ENCODE measurements around the gene PRRG3.
"Not testable (repeated sequence)": the region's sequence is repeated elsewhere in the genome, so short reads cannot be mapped to it uniquely, and the experiment has no call there.

PRRG3 gene

GRCh38 chrX:151694661-151695582, at the start of gene PRRG3:
TSS of gene PRRG3 (plus strand) at chrX:151695458. CDS start at chrX:151698815, 3,357 bp downstream.
- no peaks in the 10 kb centered on the region for H3K9me3 Mint-ChIP-seq
- H3K27ac Mint-ChIP-seq, result no peak within 1 kb of the TSS
- intact Hi-C loops (cut with micrococcal nuclease), result no loop called here
- no peak within 1 kb of the TSS for H3K4me3 Mint-ChIP-seq
- H3K36me3 Mint-ChIP-seq (ENCODE audit: low read depth), result no peaks in the 10 kb centered on the region
- no peaks in the 10 kb centered on the region for H3K4me1 Mint-ChIP-seq (ENCODE audit: low read depth)
- H3K27me3 Mint-ChIP-seq, result peaks cover 27% of the 10 kb centered on the region

DNA sequence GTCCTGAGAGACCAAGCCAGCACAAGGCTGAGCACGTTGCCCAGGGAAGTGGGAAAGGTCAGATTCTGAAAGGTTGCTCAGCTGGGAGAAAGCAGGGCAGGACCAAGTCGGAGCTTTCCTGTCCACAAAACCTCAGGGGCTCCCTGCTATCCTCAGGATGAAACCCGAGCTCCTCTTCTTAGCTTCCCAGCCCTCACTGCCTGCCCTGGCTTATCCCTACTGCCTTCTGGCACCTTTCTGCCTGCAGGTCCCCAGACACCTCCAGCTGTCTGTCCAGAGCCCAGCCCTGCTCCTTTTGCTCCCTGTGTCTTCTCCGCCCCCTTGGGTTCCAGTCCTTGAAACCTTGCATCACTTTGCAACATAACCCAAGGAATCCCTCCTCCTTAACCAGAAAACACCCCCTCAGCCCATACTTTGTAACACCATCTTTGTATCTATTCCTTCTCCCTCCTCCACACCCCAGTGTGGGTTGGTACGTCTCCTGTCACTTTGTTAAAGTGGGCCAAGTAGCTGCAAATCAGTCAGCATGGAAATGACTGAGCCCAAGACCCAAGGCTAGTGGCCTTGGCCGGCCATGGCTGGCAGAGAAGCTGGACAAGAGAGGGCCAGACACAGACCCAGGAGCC, 20.0 kb upstream of the PRRG3 start:
- intact Hi-C loops (cut with micrococcal nuclease), result no loop called here
- peaks cover 2% of the 10 kb centered on the region for H3K27me3 Mint-ChIP-seq
- no peaks in the 10 kb centered on the region for H3K36me3 Mint-ChIP-seq (ENCODE audit: low read depth)
- H3K27ac Mint-ChIP-seq, result no peak overlapping the region
- H3K9me3 Mint-ChIP-seq, result no peaks in the 10 kb centered on the region
- H3K4me3 Mint-ChIP-seq, result no peak overlapping the region
- peaks cover 4% of the 10 kb centered on the region for H3K4me1 Mint-ChIP-seq (ENCODE audit: low read depth)

DNA sequence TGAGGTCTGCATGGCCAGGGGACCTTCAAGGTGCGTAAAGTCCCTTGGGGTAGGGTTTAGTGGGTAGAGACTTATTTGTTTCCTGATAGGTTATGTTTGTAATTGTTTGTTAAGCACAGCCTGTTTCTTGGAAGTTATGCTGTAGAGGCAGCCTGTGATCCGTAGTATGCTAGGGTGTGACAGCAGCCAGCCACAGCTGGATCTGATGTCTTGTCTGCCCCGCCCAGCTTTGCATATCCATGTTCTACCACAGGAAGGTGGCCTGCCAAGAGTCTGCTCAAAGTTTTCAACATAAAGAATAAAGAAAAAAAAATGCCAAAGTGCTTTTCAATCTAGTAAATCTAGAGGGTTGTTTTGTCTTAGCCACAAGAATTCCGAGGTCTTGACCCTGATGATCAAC, 19.1 kb upstream of the PRRG3 start:
- H3K27me3 Mint-ChIP-seq, result peaks cover 2% of the 10 kb centered on the region
- peaks cover 5% of the 10 kb centered on the region for H3K4me1 Mint-ChIP-seq (ENCODE audit: low read depth)
- intact Hi-C loops (cut with micrococcal nuclease), result no loop called here
- H3K27ac Mint-ChIP-seq, result no peak overlapping the region
- no peak overlapping the region for H3K4me3 Mint-ChIP-seq
- H3K9me3 Mint-ChIP-seq, result no peaks in the 10 kb centered on the region
- no peaks in the 10 kb centered on the region for H3K36me3 Mint-ChIP-seq (ENCODE audit: low read depth)

DNA sequence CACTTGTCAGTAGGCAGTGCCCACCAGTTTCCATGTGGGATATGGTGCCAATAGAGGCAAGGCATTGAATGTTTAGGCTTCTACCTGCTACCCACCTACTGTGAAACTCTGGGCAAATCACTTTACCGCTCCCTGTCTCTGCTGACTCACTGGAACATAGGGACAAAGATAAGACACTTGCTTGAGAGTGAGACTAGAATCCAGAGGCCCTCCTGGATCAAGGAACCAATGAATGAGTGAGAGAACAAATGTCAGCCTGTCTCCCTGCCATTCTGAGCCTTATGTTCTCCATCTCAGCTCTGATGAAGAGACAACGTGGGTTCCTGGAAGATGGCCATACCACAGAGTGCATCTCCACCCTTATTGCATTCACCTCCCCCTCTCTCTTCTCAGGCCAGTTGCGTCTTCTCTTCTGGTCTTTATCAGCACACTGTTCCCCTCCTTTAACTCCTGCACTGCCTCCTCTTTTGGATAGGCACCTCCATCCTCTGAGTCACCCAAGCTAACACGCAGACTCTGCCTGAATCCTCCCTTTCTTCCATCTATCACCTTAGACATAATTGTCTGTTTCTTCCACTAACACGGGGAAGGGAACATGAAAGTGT, 15.4 kb upstream of the PRRG3 start:
- Mint-ChIP-seq H3K4me3 (no peak overlapping the region), H3K27ac (no peak overlapping the region), H3K4me1 (ENCODE audit: low read depth) (peaks cover 5% of the 10 kb centered on the region), H3K27me3 (peaks cover 6% of the 10 kb centered on the region), H3K9me3 (no peaks in the 10 kb centered on the region), H3K36me3 (ENCODE audit: low read depth) (no peaks in the 10 kb centered on the region)
- intact Hi-C loops (cut with micrococcal nuclease), result loop anchor here (2.0 kb wide), 1 partner anchor 175 kb away; no protein-coding TSS in a partner anchor

- H3K4me3 Mint-ChIP-seq, result no peak overlapping the region
- H3K9me3 Mint-ChIP-seq, result no peaks in the 10 kb centered on the region
- H3K36me3 Mint-ChIP-seq (ENCODE audit: low read depth), result no peaks in the 10 kb centered on the region
- intact Hi-C loops (cut with micrococcal nuclease), result loop anchor here (1.0 to 2.0 kb wide), 2 partner anchors 176 to 530 kb away; no protein-coding TSS in a partner anchor
- H3K4me1 Mint-ChIP-seq (ENCODE audit: low read depth), result peaks cover 5% of the 10 kb centered on the region
- no peak overlapping the region for H3K27ac Mint-ChIP-seq
- peaks cover 6% of the 10 kb centered on the region for H3K27me3 Mint-ChIP-seq
Observed at GRCh38 chrX:151680805-151681204, 14.5 kb upstream of the PRRG3 start.

DNA sequence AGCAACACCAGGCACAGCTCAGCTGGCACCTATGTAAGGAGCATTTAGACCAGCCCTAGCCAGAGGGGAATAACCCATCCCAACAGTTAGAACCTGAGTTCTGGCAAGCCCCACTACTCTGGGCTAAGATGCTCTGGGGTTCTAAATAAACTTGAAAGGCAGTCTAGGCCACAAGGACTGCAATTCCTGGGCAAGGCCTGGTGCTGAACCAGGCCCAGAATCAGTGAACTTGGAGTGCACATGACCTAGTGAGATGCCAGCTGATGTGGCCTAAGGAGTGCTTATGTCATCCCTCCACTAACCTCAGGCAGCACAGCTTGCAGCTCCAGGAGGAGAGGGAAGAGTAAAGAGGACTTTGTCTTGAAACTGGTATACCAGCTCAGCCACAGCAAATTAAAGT, 7.6 kb upstream of the PRRG3 start:
- H3K36me3 Mint-ChIP-seq (ENCODE audit: low read depth), result no peaks in the 10 kb centered on the region
- H3K4me1 Mint-ChIP-seq (ENCODE audit: low read depth), result no peaks in the 10 kb centered on the region
- no peaks in the 10 kb centered on the region for H3K9me3 Mint-ChIP-seq
- H3K27ac Mint-ChIP-seq, result no peak overlapping the region
- no peak overlapping the region for H3K4me3 Mint-ChIP-seq
- peaks cover 2% of the 10 kb centered on the region for H3K27me3 Mint-ChIP-seq
- intact Hi-C loops (cut with micrococcal nuclease), result no loop called here

- Mint-ChIP-seq H3K9me3 (no peaks in the 10 kb centered on the region), H3K27ac (no peak overlapping the region), H3K27me3 (peaks cover 7% of the 10 kb centered on the region), H3K36me3 (ENCODE audit: low read depth) (no peaks in the 10 kb centered on the region), H3K4me3 (no peak overlapping the region), H3K4me1 (ENCODE audit: low read depth) (no peaks in the 10 kb centered on the region)
- intact Hi-C loops (cut with micrococcal nuclease), result no loop called here
Observed at GRCh38 chrX:151688695-151689094, 6.6 kb upstream of the PRRG3 start.

- Mint-ChIP-seq H3K9me3 (no peaks in the 10 kb centered on the region), H3K27ac (no peak overlapping the region)
Observed at GRCh38 chrX:151692825-151693224, 2.4 kb upstream of the PRRG3 start.

DNA sequence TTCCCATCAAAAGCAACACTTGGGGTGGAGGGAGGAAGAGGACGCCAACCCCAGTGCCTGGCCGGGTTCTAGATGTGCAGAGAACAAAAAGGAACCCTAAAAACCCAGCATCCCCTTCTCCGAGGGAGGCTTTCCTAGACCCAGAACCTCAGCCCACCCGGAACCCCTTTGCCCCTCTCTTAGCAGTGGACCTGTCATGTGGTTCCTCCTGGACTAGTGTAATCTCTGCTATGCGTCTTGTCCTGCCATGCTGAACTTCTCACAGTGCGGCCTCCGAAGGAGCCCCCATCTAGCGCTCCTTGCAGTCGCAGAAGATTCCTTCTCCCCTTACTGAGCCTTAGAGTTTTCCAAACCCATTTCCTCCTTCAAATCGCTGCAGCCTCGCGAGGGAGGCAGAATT, 1.1 kb upstream of the PRRG3 start:
- no peak overlapping the region for H3K4me3 Mint-ChIP-seq
- no peak overlapping the region for H3K27ac Mint-ChIP-seq
- no peaks in the 10 kb centered on the region for H3K4me1 Mint-ChIP-seq (ENCODE audit: low read depth)
- H3K36me3 Mint-ChIP-seq (ENCODE audit: low read depth), result no peaks in the 10 kb centered on the region
- H3K9me3 Mint-ChIP-seq, result no peaks in the 10 kb centered on the region
- intact Hi-C loops (cut with micrococcal nuclease), result no loop called here
- H3K27me3 Mint-ChIP-seq, result peaks cover 27% of the 10 kb centered on the region

More at GRCh38 chrX:151692825-151693224, 2.4 kb upstream of the PRRG3 start:
- peaks cover 27% of the 10 kb centered on the region for H3K27me3 Mint-ChIP-seq
- no peak overlapping the region for H3K4me3 Mint-ChIP-seq
- H3K4me1 Mint-ChIP-seq (ENCODE audit: low read depth), result no peaks in the 10 kb centered on the region
- H3K36me3 Mint-ChIP-seq (ENCODE audit: low read depth), result no peaks in the 10 kb centered on the region
- intact Hi-C loops (cut with micrococcal nuclease), result no loop called here

GRCh38 chrX:151695583-151696340, 504 bp downstream of the PRRG3 start:
- Mint-ChIP-seq H3K27me3 (peaks cover 27% of the 10 kb centered on the region), H3K4me3 (no peak overlapping the region)

GRCh38 chrX:151697082-151697481, 1.8 kb downstream of the PRRG3 start:
- H3K4me1 Mint-ChIP-seq (ENCODE audit: low read depth); intact Hi-C loops (cut with micrococcal nuclease); H3K27ac Mint-ChIP-seq; H3K4me3 Mint-ChIP-seq; H3K36me3 Mint-ChIP-seq (ENCODE audit: low read depth); H3K9me3 Mint-ChIP-seq: not testable (repeated sequence)
- peaks cover 29% of the 10 kb centered on the region for H3K27me3 Mint-ChIP-seq

More at GRCh38 chrX:151695583-151696340, 504 bp downstream of the PRRG3 start:
- Mint-ChIP-seq H3K36me3 (ENCODE audit: low read depth) (no peaks in the 10 kb centered on the region), H3K4me1 (ENCODE audit: low read depth) (no peaks in the 10 kb centered on the region), H3K9me3 (no peaks in the 10 kb centered on the region), H3K27ac (no peak overlapping the region)
- intact Hi-C loops (cut with micrococcal nuclease), result no loop called here

DNA sequence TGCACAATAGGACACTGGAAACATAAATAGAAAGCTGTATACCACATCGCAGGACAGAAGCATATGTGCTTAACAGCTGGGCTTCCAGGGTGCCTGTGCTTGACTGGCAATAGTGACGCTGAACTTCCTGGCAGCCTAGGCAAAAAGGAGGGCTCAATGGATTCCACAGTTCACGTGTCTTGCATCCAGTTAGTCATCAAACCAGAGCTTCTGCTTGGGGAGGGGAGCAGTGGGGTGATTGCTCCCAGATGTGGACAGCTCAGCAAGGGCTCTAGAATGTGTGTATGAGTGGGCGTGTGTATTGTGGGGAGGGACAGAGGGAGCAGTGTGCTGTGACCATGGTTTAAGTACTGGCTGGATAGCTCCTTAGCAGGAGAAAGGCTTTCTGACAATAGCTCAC, 2.3 kb downstream of the PRRG3 start:
- H3K9me3 Mint-ChIP-seq, result no peaks in the 10 kb centered on the region
- H3K36me3 Mint-ChIP-seq (ENCODE audit: low read depth), result no peaks in the 10 kb centered on the region
- no peak overlapping the region for H3K27ac Mint-ChIP-seq
- no peaks in the 10 kb centered on the region for H3K4me1 Mint-ChIP-seq (ENCODE audit: low read depth)
- peaks cover 29% of the 10 kb centered on the region for H3K27me3 Mint-ChIP-seq
- H3K4me3 Mint-ChIP-seq, result no peak overlapping the region
- intact Hi-C loops (cut with micrococcal nuclease), result no loop called here

DNA sequence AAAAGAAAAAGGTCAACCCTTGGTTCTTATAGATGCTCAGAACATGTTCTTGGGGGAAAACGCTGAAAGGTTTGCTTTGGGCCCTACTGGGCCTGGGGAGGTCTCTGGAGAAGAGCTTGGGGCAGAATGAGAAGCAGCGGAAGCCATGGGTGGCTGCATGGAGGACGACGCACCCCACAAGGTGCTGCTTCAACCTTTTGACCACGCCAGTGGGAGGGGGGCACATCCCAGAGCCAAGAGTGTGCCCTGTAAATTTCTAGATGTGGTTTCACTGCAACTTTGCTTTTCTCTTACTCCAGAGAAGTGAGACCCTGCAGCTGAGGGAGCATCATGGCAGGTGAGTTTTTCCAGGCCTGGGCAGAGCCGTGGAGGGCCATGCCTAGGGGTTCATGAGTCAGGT, 3.2 kb downstream of the PRRG3 start:
- no peak overlapping the region for H3K4me3 Mint-ChIP-seq
- no peak overlapping the region for H3K27ac Mint-ChIP-seq
- no peaks in the 10 kb centered on the region for H3K36me3 Mint-ChIP-seq (ENCODE audit: low read depth)
- H3K27me3 Mint-ChIP-seq, result peaks cover 25% of the 10 kb centered on the region
- H3K4me1 Mint-ChIP-seq (ENCODE audit: low read depth), result no peaks in the 10 kb centered on the region
- no peaks in the 10 kb centered on the region for H3K9me3 Mint-ChIP-seq
- intact Hi-C loops (cut with micrococcal nuclease), result no loop called here
